GM06990 (cell line): ENCODE data around the gene MYO16.

Experiments used
- DNase-seq: peaks from one replicate; pipeline ENCODE4 v3.0.0-alpha.2; 2011; ENCODE audit not compliant: insufficient read length; ENCODE audit errors: extremely low read depth
- H3K27me3 ChIP-seq: replicated peaks from 2 replicates; pipeline ENCODE4 v1.6.0; 2011; ENCODE audit warnings: low read length; ENCODE audit not compliant: control insufficient read depth, insufficient read depth
- H3K36me3 ChIP-seq: 2 replicates; pipeline ENCODE4 v1.5.1; 2011; ENCODE audit warnings: low read length; ENCODE audit not compliant: control insufficient read depth, insufficient read depth
- H3K4me3 ChIP-seq: replicated peaks from 2 replicates; pipeline ENCODE4 v1.5.1; 2011; ENCODE audit warnings: low read depth, mild to moderate bottlenecking, control low read depth, low read length
- TF ChIP-seq, protein P1 (sequence below): IDR thresholded peaks from 2 replicates; pipeline ENCODE4 v1.5.1; 2011; ENCODE audit warnings: low read length, control low read depth, mild to moderate bottlenecking, inconsistent platforms; ENCODE audit not compliant: insufficient read depth, poor library complexity, severe bottlenecking

MYO16 gene

DNA sequence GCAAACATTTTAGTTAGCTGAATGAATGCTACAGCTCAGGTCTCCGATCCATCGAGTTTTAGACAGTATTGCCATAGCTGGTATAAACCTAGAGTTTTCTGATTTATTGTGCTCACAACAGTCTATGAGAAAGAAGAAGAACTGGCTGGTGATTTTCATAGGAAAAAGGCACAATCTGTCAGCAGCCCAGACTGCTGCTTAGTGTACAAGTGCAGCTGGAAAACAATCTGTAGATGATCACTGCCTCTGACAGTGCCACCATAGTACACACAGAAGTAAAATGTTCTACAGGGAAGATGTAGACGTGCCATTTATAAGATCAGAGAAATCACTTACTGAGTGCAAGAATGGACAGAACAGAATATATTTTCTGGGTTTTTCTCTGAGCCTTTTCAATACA, 48.4 kb downstream of the MYO16 start:
- DNase-seq = no peak
- TF ChIP-seq, protein P1, sequence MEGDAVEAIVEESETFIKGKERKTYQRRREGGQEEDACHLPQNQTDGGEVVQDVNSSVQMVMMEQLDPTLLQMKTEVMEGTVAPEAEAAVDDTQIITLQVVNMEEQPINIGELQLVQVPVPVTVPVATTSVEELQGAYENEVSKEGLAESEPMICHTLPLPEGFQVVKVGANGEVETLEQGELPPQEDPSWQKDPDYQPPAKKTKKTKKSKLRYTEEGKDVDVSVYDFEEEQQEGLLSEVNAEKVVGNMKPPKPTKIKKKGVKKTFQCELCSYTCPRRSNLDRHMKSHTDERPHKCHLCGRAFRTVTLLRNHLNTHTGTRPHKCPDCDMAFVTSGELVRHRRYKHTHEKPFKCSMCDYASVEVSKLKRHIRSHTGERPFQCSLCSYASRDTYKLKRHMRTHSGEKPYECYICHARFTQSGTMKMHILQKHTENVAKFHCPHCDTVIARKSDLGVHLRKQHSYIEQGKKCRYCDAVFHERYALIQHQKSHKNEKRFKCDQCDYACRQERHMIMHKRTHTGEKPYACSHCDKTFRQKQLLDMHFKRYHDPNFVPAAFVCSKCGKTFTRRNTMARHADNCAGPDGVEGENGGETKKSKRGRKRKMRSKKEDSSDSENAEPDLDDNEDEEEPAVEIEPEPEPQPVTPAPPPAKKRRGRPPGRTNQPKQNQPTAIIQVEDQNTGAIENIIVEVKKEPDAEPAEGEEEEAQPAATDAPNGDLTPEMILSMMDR = no peak
- no peaks in the 10 kb centered on the region for H3K36me3 ChIP-seq

DNA sequence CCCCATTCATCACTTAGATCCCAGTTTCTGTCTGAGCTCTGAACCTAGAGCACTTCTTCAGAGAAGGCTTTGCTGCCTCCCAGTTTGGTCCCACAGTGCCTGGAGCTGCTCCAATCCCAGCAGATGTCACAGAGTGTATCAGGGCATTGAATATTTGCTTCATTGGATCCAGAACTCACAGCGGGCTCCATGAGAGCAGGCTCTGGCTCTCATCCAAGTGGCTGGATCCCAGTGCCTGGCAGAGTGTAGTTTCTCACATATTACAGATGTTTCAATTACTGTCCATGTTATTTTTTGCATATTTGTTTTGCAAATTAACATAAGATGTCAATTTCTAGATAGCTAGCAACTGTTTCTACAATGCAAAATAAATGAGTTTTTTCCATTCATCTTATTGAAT, 50.6 kb downstream of the MYO16 start:
- H3K4me3 ChIP-seq = no peak overlapping the region
- no peaks in the 10 kb centered on the region for H3K36me3 ChIP-seq
- TF ChIP-seq, protein P1 = no peak
- no peak for DNase-seq
- no peaks in the 10 kb centered on the region for H3K27me3 ChIP-seq

More for the DNA sequence above, 48.4 kb downstream of the MYO16 start:
- no peak overlapping the region for H3K4me3 ChIP-seq
- H3K27me3 ChIP-seq = no peaks in the 10 kb centered on the region

DNA sequence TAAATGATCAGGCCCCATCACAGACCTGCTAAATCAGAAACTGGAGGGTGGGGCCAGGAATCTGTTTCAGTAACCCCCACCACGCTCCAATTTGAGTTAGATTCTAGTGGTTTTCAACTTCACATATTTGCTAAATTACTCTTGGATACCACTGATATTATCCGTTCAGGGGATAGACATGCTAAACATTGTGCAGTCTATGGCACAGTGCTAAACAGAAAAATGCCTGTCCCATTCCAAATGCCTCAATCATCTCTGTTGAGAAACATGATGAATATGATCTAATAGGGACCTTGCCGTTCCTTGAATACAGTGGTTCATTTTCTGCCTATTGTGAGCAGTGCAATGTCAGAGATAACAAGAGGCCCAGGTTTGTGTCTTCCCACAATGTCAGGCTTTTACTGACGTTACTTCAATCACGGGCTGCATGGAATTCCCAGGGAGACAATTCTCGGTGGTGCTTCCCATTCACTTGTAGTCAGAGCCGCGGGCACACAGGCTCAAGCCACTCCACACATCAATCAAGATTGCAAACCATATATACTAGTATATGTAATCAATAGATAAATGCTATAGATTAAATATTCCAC, 52.7 kb downstream of the MYO16 start:
- TF ChIP-seq, protein P1 = no peak
- Histone ChIP-seq H3K27me3 (no peaks in the 10 kb centered on the region), H3K4me3 (no peak overlapping the region), H3K36me3 (no peaks in the 10 kb centered on the region)
- DNase-seq = no peak

DNA sequence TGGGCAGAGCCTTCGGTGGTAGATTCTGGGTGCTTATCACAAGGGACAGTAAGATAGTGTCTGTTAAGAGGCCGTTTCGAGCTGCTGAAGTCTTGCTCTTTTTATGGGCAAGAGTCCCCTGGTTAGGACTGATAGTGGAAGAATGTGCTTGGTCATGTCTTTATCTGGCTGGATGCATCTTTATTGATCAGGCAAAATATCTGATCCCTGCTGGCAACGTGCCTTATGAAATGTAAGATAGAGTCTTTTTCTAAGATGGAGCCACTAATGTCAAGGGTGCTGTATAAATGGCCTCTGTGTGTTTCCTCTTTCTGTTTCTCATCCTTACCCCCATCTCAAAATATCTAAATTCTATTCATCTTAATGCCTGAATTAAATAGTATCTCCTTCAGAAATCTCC, 53.3 kb downstream of the MYO16 start:
- Histone ChIP-seq H3K4me3 (no peak overlapping the region), H3K27me3 (no peaks in the 10 kb centered on the region), H3K36me3 (no peaks in the 10 kb centered on the region)
- TF ChIP-seq, protein P1 = no peak
- DNase-seq = no peak

DNA sequence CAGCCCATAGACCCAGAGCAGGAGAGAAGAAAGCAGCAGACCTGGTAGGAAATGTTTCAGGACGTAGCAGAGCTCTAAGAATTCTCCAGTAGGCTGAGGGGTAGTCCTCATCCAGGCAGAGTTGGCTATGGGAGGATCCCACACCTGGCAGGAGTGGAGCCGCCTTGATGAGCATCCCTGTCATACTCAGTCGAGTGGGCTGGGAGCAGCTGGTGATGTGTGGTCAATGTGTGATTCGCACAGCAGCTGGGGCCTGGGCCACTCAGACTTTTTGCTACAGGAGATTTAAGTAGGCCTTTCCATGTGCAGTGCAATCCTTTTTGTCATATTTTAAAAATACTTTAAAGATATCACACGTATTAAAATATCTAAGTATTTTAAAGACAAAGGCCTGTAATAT, 56.6 kb downstream of the MYO16 start:
- TF ChIP-seq, protein P1 = no peak
- no peaks in the 10 kb centered on the region for H3K36me3 ChIP-seq
- H3K4me3 ChIP-seq = no peak overlapping the region
- H3K27me3 ChIP-seq = no peaks in the 10 kb centered on the region
- DNase-seq = no peak

DNA sequence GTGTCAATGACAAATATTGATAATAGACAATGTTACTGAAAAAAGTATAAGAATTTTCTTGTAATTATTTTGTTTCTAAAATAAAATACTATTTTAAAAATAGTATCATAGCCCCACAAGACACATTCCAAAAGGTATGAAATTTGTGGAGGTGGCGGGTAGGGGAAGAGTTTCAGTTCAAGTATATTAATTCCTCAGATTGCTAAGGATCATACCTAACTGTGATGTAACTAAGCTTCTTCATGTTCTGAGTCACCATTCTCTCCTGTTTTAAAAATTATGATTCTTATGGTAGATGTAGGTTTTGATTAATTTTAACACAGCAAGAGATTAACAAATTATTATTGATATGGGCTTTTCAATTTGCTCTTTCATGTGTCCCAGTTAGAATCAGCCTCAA, 61.3 kb downstream of the MYO16 start:
- no peaks in the 10 kb centered on the region for H3K27me3 ChIP-seq
- TF ChIP-seq, protein P1 = no peak
- no peak overlapping the region for H3K4me3 ChIP-seq
- no peak for DNase-seq
- H3K36me3 ChIP-seq = no peaks in the 10 kb centered on the region
